ENCODE data around the gene ADARB2.

The ADARB2 gene

DNA sequence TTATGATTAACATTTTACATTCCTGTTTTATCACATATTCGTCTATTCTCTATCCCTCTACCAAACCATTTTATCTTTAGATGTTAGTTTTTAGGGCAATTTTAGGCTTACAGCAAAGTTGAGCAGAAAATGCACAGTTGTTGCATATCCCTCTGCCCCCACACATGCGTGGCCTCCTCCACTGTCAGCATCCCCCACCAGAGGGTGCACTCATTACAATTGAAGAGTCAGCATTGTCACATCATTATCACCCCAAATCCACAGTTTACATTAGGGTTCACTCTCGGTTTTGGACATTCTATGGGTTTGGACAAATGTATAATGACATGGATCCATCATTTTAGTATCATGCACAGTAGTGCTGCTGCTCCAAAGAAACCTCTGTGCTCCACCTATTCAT, 594.7 kb downstream of the ADARB2 start:
- CTCF ChIA-PET = no interaction called here
- Histone ChIP-seq H3K4me3 (ENCODE audit: low read depth, low read length) (no peak overlapping the region), H3K27ac (ENCODE audit: extremely low read depth, low read depth, low read length) (no peak overlapping the region), H3K4me1 (ENCODE audit: control insufficient read depth, insufficient read depth, low read length) (no peaks in the 10 kb centered on the region), H3K9me3 (ENCODE audit: control insufficient read depth, insufficient read depth, low read depth, low read length) (no peaks in the 10 kb centered on the region), H3K36me3 (ENCODE audit: control insufficient read depth in 2 of 2, insufficient read depth in 1 of 2, low read length in 2 of 2) (no peaks in the 10 kb centered on the region)
- POLR2A ChIA-PET = no interaction called here
- TF ChIP-seq, protein P1, sequence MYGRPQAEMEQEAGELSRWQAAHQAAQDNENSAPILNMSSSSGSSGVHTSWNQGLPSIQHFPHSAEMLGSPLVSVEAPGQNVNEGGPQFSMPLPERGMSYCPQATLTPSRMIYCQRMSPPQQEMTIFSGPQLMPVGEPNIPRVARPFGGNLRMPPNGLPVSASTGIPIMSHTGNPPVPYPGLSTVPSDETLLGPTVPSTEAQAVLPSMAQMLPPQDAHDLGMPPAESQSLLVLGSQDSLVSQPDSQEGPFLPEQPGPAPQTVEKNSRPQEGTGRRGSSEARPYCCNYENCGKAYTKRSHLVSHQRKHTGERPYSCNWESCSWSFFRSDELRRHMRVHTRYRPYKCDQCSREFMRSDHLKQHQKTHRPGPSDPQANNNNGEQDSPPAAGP (tag by site-specific recombination; IDR thresholded peaks at IDR 0.05) = no peak
- TF ChIP-seq, protein P2, sequence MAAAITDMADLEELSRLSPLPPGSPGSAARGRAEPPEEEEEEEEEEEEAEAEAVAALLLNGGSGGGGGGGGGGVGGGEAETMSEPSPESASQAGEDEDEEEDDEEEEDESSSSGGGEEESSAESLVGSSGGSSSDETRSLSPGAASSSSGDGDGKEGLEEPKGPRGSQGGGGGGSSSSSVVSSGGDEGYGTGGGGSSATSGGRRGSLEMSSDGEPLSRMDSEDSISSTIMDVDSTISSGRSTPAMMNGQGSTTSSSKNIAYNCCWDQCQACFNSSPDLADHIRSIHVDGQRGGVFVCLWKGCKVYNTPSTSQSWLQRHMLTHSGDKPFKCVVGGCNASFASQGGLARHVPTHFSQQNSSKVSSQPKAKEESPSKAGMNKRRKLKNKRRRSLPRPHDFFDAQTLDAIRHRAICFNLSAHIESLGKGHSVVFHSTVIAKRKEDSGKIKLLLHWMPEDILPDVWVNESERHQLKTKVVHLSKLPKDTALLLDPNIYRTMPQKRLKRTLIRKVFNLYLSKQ (tag by site-specific recombination; IDR thresholded peaks at IDR 0.05; ENCODE audit: borderline replicate concordance) = no peak
- TF ChIP-seq WT1 (tag by site-specific recombination; IDR thresholded peaks at IDR 0.05) (no peak), ZNF112 (tag by site-specific recombination; IDR thresholded peaks at IDR 0.05) (no peak), ZNF571 (tag by site-specific recombination; IDR thresholded peaks at IDR 0.05) (no peak), ZNF555 (tag by site-specific recombination; conservative IDR thresholded peaks at IDR 0.05) (no peak), ZNF416 (tag by site-specific recombination; IDR thresholded peaks at IDR 0.05) (no peak), GLIS1 (tag by site-specific recombination; IDR thresholded peaks at IDR 0.05) (no peak), ZNF391 (tag by site-specific recombination; IDR thresholded peaks at IDR 0.05; ENCODE audit: borderline replicate concordance, low read depth) (no peak), ZBTB7A (tag by site-specific recombination; IDR thresholded peaks at IDR 0.05; ENCODE audit: low read depth) (no peak), ZNF23 (tag by site-specific recombination; IDR thresholded peaks at IDR 0.05; ENCODE audit: borderline replicate concordance) (no peak)
- TF ChIP-seq, protein P3, sequence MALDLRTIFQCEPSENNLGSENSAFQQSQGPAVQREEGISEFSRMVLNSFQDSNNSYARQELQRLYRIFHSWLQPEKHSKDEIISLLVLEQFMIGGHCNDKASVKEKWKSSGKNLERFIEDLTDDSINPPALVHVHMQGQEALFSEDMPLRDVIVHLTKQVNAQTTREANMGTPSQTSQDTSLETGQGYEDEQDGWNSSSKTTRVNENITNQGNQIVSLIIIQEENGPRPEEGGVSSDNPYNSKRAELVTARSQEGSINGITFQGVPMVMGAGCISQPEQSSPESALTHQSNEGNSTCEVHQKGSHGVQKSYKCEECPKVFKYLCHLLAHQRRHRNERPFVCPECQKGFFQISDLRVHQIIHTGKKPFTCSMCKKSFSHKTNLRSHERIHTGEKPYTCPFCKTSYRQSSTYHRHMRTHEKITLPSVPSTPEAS (tag by site-specific recombination; IDR thresholded peaks at IDR 0.05) = no peak

DNA sequence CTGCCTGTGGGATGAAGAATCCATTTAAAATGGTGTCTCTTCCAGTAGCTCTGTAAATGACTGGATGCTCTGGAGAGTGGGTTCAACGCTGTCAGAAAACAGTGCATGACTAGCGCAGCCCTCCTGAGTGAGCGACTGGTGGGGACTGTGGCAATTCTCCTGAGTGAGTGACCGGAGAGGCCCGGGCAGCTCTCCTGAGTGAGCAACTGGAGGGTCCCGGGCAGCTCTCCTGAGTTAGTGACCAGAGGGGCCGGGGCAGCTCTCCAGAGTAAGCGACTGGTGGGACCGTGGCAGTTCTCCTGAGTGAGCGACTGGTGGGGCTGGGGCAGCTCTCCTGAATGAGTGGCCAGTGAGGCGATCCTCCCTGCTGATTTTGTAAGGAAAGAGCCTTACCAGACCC, 595.6 kb downstream of the ADARB2 start:
- Histone ChIP-seq H3K36me3 (ENCODE audit: control insufficient read depth in 2 of 2, insufficient read depth in 1 of 2, low read length in 2 of 2) (no peaks in the 10 kb centered on the region), H3K4me1 (ENCODE audit: control insufficient read depth, insufficient read depth, low read length) (no peaks in the 10 kb centered on the region), H3K27ac (ENCODE audit: extremely low read depth, low read depth, low read length) (no peak overlapping the region), H3K4me3 (ENCODE audit: low read depth, low read length) (no peak overlapping the region), H3K9me3 (ENCODE audit: control insufficient read depth, insufficient read depth, low read depth, low read length) (no peaks in the 10 kb centered on the region)
- ChIA-PET POLR2A (no interaction called here), CTCF (no interaction called here)
- no peak for TF ChIP-seq ZNF169 (tag by site-specific recombination; IDR thresholded peaks at IDR 0.05)
- TF ChIP-seq, protein P4, sequence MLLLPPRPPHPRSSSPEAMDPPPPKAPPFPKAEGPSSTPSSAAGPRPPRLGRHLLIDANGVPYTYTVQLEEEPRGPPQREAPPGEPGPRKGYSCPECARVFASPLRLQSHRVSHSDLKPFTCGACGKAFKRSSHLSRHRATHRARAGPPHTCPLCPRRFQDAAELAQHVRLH (tag by site-specific recombination; IDR thresholded peaks at IDR 0.05) = no peak
- TF ChIP-seq ZNF843 (tag by site-specific recombination; IDR thresholded peaks at IDR 0.05) = no peak
- TF ChIP-seq BCL11B (tag by site-specific recombination; IDR thresholded peaks at IDR 0.05; ENCODE audit: low read depth) = no peak
- TF ChIP-seq, protein P5, sequence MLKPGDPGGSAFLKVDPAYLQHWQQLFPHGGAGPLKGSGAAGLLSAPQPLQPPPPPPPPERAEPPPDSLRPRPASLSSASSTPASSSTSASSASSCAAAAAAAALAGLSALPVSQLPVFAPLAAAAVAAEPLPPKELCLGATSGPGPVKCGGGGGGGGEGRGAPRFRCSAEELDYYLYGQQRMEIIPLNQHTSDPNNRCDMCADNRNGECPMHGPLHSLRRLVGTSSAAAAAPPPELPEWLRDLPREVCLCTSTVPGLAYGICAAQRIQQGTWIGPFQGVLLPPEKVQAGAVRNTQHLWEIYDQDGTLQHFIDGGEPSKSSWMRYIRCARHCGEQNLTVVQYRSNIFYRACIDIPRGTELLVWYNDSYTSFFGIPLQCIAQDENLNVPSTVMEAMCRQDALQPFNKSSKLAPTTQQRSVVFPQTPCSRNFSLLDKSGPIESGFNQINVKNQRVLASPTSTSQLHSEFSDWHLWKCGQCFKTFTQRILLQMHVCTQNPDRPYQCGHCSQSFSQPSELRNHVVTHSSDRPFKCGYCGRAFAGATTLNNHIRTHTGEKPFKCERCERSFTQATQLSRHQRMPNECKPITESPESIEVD (tag by site-specific recombination; IDR thresholded peaks at IDR 0.05) = no peak
- no peak for TF ChIP-seq ZNF670 (tag by site-specific recombination; IDR thresholded peaks at IDR 0.05; ENCODE audit: low read depth)
- TF ChIP-seq KLF16 (tag by site-specific recombination; IDR thresholded peaks at IDR 0.05) = no peak
- TF ChIP-seq, protein P6, sequence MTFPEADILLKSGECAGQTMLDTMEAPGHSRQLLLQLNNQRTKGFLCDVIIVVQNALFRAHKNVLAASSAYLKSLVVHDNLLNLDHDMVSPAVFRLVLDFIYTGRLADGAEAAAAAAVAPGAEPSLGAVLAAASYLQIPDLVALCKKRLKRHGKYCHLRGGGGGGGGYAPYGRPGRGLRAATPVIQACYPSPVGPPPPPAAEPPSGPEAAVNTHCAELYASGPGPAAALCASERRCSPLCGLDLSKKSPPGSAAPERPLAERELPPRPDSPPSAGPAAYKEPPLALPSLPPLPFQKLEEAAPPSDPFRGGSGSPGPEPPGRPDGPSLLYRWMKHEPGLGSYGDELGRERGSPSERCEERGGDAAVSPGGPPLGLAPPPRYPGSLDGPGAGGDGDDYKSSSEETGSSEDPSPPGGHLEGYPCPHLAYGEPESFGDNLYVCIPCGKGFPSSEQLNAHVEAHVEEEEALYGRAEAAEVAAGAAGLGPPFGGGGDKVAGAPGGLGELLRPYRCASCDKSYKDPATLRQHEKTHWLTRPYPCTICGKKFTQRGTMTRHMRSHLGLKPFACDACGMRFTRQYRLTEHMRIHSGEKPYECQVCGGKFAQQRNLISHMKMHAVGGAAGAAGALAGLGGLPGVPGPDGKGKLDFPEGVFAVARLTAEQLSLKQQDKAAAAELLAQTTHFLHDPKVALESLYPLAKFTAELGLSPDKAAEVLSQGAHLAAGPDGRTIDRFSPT (tag by site-specific recombination; IDR thresholded peaks at IDR 0.05) = no peak
- TF ChIP-seq ZNF747 (tag by site-specific recombination; IDR thresholded peaks at IDR 0.05) = no peak
